ENCODE results near the gene ZPBP2. TPM values are rescaled to one million over a fixed set of nuclear protein-coding genes. Genes with fewer than 3 reads are reported as not detected.

Gene ZPBP2
- polyA plus RNA-seq, 1 donor (not counting 4 experiments of a cell fraction or from before 2014, with no cell fraction given) = not detected

- H3K4me1 ChIP-seq (ENCODE audit: control insufficient read depth, extremely low read depth, insufficient read depth, low read length) = peaks cover 8% of the 10 kb centered on the region
- H3K36me3 ChIP-seq (ENCODE audit: control insufficient read depth in 2 of 2, extremely low read depth in 1 of 2, insufficient read depth in 2 of 2, low read length in 2 of 2) = peaks cover 26 to 33% of the 10 kb centered on the region in 2 experiments
- H2AFZ ChIP-seq (ENCODE audit: control insufficient read depth, low read length) = no peak overlapping the region
- H3K79me2 ChIP-seq (ENCODE audit: control insufficient read depth, insufficient read depth, low read length) = peaks cover 20% of the 10 kb centered on the region
- no peaks in the 10 kb centered on the region for H3K9me3 ChIP-seq (ENCODE audit: control insufficient read depth, low read depth, low read length)
- no peak overlapping the region for H3K9ac ChIP-seq (ENCODE audit: control insufficient read depth, extremely low read depth, insufficient read depth, low read length)
- dilution Hi-C loops (cut with MboI; ENCODE audit: extremely low pct_ligation_motif_present, low sequenced_read_pairs) = no loop called here
- no peak overlapping the region for H3K4me3 ChIP-seq (ENCODE audit: control insufficient read depth in 2 of 3, extremely low read depth in 1 of 3, insufficient read depth in 2 of 3, low read depth in 1 of 3, low read length in 3 of 3)
- no peaks in the 10 kb centered on the region for H3K27me3 ChIP-seq (ENCODE audit: control insufficient read depth, extremely low read depth, insufficient read depth, low read length)
- peaks cover 4% of the 10 kb centered on the region for H4K20me1 ChIP-seq (ENCODE audit: control insufficient read depth, extremely low read depth, insufficient read depth, low read length)
- DNase-seq (ENCODE audit: low read depth, low spot score) (no peak), FAIRE-seq (no peak)
- H3K27ac ChIP-seq (ENCODE audit: control insufficient read depth, insufficient read depth, low read length) = no peak overlapping the region
- peaks cover 6% of the 10 kb centered on the region for H3K9me1 ChIP-seq (ENCODE audit: control insufficient read depth, extremely low read depth, insufficient read depth, low read length)
- H3K4me2 ChIP-seq (ENCODE audit: control insufficient read depth, extremely low read depth, insufficient read depth, low read depth, low read length) = no peak overlapping the region
- no peak for TF ChIP-seq CTCF (optimal IDR thresholded peaks at IDR 0.05 in 1 of 3, IDR thresholded peaks at IDR 0.05 in 1 of 3, conservative IDR thresholded peaks at IDR 0.05 in 1 of 3; ENCODE audit: extremely low read depth in 1 of 3, insufficient read depth in 2 of 3, low read length in 3 of 3)
- no peak for TF ChIP-seq EZH2 (IDR thresholded peaks at IDR 0.05; ENCODE audit: low read length)
These were observed 53.3 kb downstream of the ZPBP2 start for GRCh38 chr17:39921323-39921722.

- no peak overlapping the region for H3K4me2 ChIP-seq (ENCODE audit: control insufficient read depth, extremely low read depth, insufficient read depth, low read depth, low read length)
- dilution Hi-C loops (cut with MboI; ENCODE audit: extremely low pct_ligation_motif_present, low sequenced_read_pairs) = no loop called here
- no peak overlapping the region for H2AFZ ChIP-seq (ENCODE audit: control insufficient read depth, low read length)
- no peak overlapping the region for H3K9ac ChIP-seq (ENCODE audit: control insufficient read depth, extremely low read depth, insufficient read depth, low read length)
- FAIRE-seq (no peak), DNase-seq (ENCODE audit: low read depth, low spot score) (no peak)
- TF ChIP-seq CTCF (optimal IDR thresholded peaks at IDR 0.05 in 1 of 3, IDR thresholded peaks at IDR 0.05 in 1 of 3, conservative IDR thresholded peaks at IDR 0.05 in 1 of 3; ENCODE audit: extremely low read depth in 1 of 3, insufficient read depth in 2 of 3, low read length in 3 of 3) (no peak), EZH2 (IDR thresholded peaks at IDR 0.05; ENCODE audit: low read length) (no peak)
- no peak overlapping the region for H3K4me3 ChIP-seq (ENCODE audit: control insufficient read depth in 2 of 3, extremely low read depth in 1 of 3, insufficient read depth in 2 of 3, low read depth in 1 of 3, low read length in 3 of 3)
- peaks cover 6% of the 10 kb centered on the region for H3K9me1 ChIP-seq (ENCODE audit: control insufficient read depth, extremely low read depth, insufficient read depth, low read length)
- no peaks in the 10 kb centered on the region for H3K27me3 ChIP-seq (ENCODE audit: control insufficient read depth, extremely low read depth, insufficient read depth, low read length)
- peaks cover 26 to 33% of the 10 kb centered on the region in 2 experiments for H3K36me3 ChIP-seq (ENCODE audit: control insufficient read depth in 2 of 2, extremely low read depth in 1 of 2, insufficient read depth in 2 of 2, low read length in 2 of 2)
- peaks cover 23% of the 10 kb centered on the region for H3K79me2 ChIP-seq (ENCODE audit: control insufficient read depth, insufficient read depth, low read length)
- H3K9me3 ChIP-seq (ENCODE audit: control insufficient read depth, low read depth, low read length) = no peaks in the 10 kb centered on the region
- peaks cover 4% of the 10 kb centered on the region for H4K20me1 ChIP-seq (ENCODE audit: control insufficient read depth, extremely low read depth, insufficient read depth, low read length)
- peaks cover 10% of the 10 kb centered on the region for H3K4me1 ChIP-seq (ENCODE audit: control insufficient read depth, extremely low read depth, insufficient read depth, low read length)
- H3K27ac ChIP-seq (ENCODE audit: control insufficient read depth, insufficient read depth, low read length) = no peak overlapping the region
These were observed 54.0 kb downstream of the ZPBP2 start for GRCh38 chr17:39922006-39922405.

Data from keratinocyte (primary cell).